CMK (cell line): ENCODE measurements around the gene ENAM.
A peak's percentile ranks its signal among the peaks of the same experiment; 100 is the strongest.

Source experiments
- DNase-seq: peaks from one replicate; pipeline ENCODE4 v3.0.0-alpha.2; 2010; ENCODE audit warnings: low read depth

ENAM gene, protein sequence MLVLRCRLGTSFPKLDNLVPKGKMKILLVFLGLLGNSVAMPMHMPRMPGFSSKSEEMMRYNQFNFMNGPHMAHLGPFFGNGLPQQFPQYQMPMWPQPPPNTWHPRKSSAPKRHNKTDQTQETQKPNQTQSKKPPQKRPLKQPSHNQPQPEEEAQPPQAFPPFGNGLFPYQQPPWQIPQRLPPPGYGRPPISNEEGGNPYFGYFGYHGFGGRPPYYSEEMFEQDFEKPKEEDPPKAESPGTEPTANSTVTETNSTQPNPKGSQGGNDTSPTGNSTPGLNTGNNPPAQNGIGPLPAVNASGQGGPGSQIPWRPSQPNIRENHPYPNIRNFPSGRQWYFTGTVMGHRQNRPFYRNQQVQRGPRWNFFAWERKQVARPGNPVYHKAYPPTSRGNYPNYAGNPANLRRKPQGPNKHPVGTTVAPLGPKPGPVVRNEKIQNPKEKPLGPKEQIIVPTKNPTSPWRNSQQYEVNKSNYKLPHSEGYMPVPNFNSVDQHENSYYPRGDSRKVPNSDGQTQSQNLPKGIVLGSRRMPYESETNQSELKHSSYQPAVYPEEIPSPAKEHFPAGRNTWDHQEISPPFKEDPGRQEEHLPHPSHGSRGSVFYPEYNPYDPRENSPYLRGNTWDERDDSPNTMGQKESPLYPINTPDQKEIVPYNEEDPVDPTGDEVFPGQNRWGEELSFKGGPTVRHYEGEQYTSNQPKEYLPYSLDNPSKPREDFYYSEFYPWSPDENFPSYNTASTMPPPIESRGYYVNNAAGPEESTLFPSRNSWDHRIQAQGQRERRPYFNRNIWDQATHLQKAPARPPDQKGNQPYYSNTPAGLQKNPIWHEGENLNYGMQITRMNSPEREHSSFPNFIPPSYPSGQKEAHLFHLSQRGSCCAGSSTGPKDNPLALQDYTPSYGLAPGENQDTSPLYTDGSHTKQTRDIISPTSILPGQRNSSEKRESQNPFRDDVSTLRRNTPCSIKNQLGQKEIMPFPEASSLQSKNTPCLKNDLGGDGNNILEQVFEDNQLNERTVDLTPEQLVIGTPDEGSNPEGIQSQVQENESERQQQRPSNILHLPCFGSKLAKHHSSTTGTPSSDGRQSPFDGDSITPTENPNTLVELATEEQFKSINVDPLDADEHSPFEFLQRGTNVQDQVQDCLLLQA

GRCh38 chr4:70628444-70628843 is at the start of gene ENAM:
Gene ENAM, plus strand, starts transcription at chr4:70628744. Its CDS starts 757 bp downstream, at chr4:70629501.
- DNase-seq, result no peak

DNA sequence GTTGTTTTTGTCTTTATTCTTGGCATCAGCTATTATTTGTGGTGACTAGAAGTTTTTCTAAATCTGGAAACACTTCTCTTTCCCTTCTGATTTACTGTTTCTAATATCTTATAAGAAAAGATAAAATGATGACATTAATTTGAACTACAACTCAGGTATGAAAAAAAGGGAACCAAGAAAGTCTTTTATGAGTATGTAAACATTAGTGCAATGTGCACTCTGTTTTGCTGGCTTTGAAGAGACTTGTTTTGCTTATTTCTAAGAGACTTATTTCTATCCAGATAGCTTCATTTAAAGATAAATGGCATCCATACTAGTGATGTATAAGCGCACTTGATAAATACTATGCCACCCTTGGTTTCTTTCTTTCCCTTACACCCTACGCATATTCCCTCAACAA is 46.6 kb upstream of the ENAM start:
- no peak for DNase-seq

DNA sequence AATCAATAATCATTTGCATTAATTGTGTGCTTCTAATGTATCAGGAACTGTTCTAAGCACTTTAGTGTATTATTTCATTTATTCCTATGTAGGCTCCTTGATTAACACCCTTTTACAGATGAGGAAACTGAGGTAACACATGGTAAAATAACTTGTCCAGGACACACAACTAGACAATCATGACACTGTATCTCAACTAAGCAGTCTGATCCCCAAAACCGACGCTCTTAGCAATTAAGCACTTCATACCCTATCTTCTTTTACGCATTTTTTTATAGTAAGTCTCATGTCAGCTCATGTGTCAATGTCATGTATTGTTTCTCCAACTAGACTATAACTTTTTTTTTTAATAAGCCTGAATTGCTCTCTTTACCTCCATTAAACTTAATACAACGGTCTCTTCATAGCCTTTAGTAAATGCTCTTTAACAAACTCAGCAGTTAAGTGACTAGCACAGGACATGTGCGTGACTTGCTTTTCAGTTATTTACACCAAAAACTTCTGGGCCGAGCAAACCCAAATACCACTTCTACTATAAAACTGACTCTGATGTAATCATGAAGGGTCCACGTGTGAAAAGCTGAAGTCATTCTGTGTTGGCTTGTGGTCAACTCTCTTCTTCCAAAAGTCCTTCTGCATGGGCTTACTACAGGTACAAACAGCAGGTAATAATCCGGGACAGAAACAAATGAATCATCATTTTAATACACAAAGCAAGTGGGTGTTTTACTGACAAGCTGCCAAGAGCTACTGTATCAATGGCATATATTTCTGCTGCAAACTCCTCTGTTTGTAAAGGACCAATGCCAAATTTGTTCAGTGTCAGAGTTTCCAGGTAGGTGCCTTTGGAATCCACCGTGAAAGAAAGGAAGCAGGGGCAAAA is 44.4 kb upstream of the ENAM start:
- no peak for DNase-seq

- DNase-seq, result no peak
Observed at GRCh38 chr4:70586841-70587240, 41.7 kb upstream of the ENAM start.

DNA sequence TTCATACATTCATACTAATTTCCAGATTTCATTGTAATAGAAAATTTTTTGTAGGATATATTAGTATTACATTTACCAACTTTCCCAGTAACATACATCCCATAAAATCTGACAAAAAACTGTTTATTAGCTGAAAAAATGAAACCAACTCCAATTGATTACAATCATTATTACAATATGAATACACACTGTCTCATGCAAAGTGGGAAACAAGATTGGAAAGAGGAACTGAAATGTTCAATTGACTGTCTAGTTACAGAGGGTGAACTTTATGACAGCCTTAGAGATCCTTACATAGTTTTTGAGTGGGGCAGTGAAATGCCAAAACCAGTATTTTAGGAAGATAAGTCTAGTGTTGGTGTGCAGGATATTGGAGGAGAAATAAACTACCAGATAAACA is 38.8 kb upstream of the ENAM start:
- no peak for DNase-seq

DNA sequence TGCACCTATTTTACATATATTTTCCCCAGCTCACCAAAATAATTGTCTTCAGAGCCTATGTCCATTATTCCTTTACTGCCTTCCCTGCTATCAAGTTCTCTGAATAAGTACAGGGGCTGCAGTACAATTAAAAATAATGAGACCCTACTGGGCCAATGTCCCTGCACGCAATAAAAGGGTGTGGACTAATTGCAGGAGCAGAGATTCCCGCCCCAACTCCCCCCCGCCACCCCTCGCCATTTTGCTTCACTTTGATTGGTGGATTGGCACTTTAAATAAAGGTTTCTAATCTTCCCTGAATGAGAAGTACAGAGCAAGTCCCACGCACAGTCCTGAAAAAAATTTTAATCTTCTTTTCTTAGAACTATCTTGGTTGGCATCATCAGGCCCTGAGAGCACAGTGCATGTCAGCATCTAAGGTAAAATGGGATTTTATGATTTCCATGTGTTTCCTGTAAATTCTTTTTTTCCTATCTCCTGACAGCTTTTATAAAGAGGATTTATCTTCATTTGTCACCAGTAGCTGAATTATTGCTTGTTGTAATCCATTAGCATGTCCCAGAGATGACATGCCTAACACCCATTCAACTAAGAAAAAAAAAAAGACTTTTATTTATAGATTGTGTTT is 36.5 kb upstream of the ENAM start, which contains the start of gene AMBN:
Gene AMBN, plus strand, starts transcription at position 302 of the 628 bp plus-strand sequence. Its CDS starts 103 bp downstream, at position 405.
- no peak for DNase-seq

- no peak for DNase-seq
Observed at GRCh38 chr4:70594196-70594595, 34.3 kb upstream of the ENAM start.

DNA sequence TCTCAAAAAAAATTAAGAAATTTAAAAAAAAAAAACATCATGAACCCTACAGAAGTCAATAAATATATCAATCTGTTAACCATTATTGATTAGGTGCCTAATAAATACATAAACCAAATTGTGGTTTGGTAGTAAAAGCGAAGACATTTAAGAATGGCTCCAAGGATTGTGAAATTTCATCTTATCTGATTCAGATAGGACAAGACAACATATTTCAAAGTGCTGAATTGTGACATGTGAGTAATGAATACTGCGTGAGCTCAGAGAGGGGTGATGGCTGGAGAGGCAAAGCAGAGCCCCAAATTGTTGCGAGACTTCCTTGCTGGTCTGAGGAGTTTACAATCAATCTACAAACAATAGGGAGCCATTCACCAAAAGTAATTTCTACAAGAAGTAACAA is 28.2 kb upstream of the ENAM start:
- no peak for DNase-seq

GRCh38 chr4:70600977-70601376 is 27.6 kb upstream of the ENAM start:
- DNase-seq, result no peak

DNA sequence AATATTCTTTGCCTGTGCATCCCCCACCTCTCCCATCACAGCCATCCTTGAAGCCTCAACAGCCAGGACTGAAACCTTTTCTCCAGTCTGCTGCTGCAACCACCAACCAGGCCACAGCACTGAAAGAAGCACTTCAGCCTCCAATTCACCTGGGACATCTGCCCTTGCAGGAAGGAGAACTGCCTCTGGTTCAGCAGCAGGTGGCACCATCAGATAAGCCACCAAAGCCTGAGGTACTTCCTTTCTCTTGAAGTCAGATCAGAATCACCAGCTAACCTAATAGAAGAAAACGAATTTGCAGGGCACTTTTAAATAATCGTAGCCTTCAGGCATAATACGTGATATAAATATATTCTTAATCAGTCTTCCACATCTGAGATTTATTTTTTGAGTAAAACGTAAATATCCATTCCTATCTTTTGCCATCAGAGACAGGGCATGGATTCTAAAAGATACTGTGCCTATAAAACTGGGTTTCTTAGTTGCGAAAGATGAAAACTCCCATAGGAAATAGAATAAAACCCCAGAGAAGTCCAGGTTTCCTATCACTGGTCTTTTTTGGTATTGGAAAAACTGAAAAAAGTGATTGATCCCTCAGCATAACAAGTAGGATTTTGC is 27.0 kb upstream of the ENAM start:
- peak; percentile 15 for DNase-seq

GRCh38 chr4:70603856-70604255 is 24.7 kb upstream of the ENAM start:
- no peak for DNase-seq

DNA sequence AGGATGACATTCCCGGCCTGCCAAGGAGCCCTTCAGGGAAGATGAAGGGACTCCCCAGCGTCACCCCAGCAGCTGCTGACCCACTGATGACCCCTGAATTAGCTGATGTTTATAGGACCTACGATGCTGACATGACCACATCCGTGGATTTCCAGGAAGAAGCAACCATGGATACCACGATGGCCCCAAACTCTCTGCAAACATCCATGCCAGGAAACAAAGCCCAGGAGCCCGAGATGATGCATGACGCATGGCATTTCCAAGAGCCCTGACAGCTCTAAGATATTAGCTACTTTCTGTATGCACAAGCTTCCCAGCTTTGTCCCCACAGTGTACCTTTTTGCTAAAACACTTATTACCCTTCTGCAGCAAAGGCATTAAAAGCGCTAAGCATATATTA is 22.1 kb upstream of the ENAM start:
- DNase-seq, result no peak

DNA sequence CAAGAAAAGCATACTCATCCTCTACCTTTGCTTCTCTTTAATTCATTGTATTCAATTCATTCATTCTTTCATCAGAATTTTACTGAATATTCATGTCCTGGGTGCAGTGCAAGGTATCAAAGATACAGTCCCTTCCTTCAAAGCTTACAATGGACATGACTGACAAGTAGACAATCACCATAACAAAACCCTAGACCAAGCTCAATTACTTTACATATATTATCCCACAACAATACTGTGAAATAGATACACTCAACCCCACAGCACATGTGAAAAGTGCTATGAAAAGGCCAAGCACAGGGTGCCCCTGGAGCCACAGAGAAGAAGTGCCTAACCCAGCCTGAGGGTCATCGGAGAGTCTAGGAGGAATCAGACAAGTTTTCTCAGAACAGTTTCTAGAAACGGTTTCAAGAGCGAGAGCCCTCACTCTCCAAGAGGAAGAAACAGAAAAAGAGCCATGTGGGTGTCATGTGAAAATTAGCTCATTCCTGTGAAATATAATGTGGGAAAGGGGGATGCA is 21.1 kb upstream of the ENAM start:
- DNase-seq, result no peak

- no peak for DNase-seq
Observed at GRCh38 chr4:70608324-70608723, 20.2 kb upstream of the ENAM start.

GRCh38 chr4:70613306-70614183 is 15.0 kb upstream of the ENAM start:
- DNase-seq, result no peak

DNA sequence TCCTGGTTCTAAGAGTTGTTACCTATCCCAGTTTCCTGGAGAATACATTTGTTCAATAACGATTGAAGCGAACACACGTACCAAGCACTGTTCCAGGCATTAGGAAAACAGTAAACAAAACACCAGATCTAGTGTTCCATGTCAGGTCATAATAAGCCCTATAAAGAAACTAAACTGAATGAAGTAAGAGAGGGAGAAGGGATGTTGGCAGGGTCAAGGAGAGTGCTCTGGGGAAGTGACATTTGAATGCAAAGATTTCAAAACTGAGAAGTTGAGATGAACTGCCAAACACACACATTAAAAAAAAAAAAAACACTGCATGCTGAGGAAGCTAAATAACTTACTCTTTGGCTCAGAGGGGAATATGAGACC is 14.4 kb upstream of the ENAM start:
- no peak for DNase-seq

DNA sequence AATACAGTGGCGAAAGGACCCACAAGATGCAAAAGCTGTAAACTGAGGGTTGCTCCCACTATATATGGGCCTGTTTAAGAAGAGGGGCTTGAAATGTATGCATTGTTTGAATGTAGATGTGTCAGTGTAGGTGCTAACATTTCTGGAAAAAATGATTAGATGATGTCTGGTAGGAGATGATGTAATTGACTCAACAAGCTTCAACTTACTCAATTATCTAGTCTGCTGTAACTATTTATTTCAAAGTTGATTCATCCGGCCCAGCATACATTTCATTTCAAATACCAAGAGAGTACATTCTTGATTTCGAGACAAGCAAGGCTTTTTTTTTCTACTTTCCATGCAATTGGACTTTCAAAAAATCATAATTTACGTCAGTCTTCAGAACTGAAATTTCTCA is 9.3 kb upstream of the ENAM start:
- no peak for DNase-seq

GRCh38 chr4:70619778-70620177 is 8.8 kb upstream of the ENAM start:
- DNase-seq, result no peak

DNA sequence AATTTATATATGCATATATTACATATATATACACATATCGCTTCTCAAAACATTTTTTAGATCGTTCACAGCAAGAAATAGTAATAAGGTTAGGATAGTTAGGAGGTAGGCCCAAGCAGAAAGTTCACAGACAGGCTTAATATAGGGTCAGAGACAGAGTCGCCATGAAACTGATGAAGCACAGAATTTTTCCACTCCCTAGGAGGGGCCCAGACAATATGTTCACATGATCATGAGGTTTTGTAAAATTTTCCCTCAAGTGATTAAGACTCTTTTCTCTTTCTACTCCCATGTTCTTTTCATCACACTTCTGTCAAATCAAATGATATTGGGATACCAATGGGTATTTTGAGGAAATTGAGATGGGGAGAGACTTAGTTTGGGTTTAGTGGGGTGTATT is 5.2 kb upstream of the ENAM start:
- DNase-seq, result no peak
